OCI-LY3 (cell line): ENCODE results near the gene C10orf90.

Source experiments
- CTCF ChIP-seq: fragments of 200-600, 300-600 bp; sonication (generic); IDR thresholded peaks from 2 replicates; pipeline ENCODE4 v1.5.1; 2014; ENCODE audit warnings: antibody characterized with exemption, low read length, low read depth
- EZH2phosphoT487 ChIP-seq: fragments of 200-600 bp; shearing (Covaris generic); IDR thresholded peaks from 2 replicates; pipeline ENCODE4 v1.6.1; 2018; ENCODE audit warnings: antibody characterized with exemption, mixed run types, low read depth

DNA sequence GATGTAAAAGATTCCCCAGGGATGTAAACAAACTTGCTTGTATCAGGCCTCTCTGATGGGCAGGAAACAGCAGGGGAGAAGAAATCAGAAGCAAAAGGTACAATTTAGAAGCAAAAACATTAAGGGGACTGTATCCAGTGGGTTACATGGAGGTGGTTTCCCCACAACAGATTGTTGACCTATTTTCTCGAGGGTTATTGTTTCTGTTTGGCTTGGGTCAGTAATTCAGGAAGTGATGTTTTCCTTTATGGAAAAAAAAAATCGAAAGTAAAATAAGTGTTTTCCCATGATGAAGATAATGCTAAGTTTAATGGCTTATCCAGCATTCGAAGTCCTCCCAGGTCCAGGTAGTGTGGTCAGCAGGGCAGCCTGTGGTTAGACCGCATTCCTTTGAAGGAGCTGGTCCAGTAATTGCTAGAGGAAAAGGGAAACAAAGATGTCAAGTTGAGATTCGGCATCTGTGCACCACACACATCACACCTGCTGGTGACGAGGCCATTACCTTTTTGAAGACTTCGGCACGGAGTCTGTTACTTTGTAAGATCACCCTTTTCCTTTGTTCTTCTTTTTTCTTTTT, 244.9 kb downstream of the C10orf90 start:
- TF ChIP-seq CTCF, result no peak
- no peak for TF ChIP-seq EZH2phosphoT487
